ENCODE measurements around the gene DYNC1LI1.

DNA sequence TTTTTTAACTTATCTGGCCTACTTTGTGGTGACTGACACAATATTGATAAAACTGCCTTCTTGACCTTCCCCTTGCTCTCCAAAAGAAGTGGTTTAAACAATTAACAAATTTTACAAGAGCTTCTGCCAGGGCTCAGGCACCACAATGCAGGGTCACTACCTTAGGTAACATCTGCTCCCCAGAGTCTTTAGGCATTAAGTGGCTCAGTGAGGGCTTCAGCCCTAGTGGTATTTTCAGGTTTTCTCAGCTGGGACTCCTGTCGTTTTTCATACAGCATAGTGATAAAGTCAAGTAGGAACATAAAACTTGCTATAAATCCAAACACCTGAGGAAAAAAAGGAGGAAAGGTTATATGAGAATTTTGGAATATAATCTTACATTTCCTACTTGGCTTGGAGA is 86.9 kb downstream of the DYNC1LI1 start:
- TF ChIP-seq, protein P1, sequence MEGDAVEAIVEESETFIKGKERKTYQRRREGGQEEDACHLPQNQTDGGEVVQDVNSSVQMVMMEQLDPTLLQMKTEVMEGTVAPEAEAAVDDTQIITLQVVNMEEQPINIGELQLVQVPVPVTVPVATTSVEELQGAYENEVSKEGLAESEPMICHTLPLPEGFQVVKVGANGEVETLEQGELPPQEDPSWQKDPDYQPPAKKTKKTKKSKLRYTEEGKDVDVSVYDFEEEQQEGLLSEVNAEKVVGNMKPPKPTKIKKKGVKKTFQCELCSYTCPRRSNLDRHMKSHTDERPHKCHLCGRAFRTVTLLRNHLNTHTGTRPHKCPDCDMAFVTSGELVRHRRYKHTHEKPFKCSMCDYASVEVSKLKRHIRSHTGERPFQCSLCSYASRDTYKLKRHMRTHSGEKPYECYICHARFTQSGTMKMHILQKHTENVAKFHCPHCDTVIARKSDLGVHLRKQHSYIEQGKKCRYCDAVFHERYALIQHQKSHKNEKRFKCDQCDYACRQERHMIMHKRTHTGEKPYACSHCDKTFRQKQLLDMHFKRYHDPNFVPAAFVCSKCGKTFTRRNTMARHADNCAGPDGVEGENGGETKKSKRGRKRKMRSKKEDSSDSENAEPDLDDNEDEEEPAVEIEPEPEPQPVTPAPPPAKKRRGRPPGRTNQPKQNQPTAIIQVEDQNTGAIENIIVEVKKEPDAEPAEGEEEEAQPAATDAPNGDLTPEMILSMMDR (IDR thresholded peaks at IDR 0.05 in 4 of 5, conservative IDR thresholded peaks at IDR 0.05 in 1 of 5), result no peak
- TF ChIP-seq POLR2A (IDR thresholded peaks at IDR 0.05), result no peak

Measured in gastrocnemius medialis (tissue), 4 donors.